ENCODE data around the gene EOLA1. TPM values are rescaled to one million over a fixed set of nuclear protein-coding genes. Genes with fewer than 3 reads are reported as not detected.

Gene EOLA1
- total RNA-seq, 1 donor from 2014 or later, result 35.5 TPM

Other genes starting within 250 kb of the EOLA1 start
- 46.6 and 48.9 TPM in 2 replicates for gene IDS, start 35.7 kb upstream of the EOLA1 start, total RNA-seq
- gene HSFX3, start 8.9 kb downstream of the EOLA1 start, total RNA-seq, result not detected in 2 replicates
- not detected in 2 replicates for gene MAGEA9B, start 46.4 kb downstream of the EOLA1 start, total RNA-seq
- gene HSFX2, start 54.3 kb downstream of the EOLA1 start, total RNA-seq, result 0.41 TPM in 1 of 2 replicates, not detected in the other
- 18.7 and 25.5 TPM in 2 replicates for gene TMEM185A, start 90.8 kb downstream of the EOLA1 start, total RNA-seq
- gene MAGEA11, start 171.0 kb downstream of the EOLA1 start, total RNA-seq, result not detected in 2 replicates
- gene HSFX1, start 233.1 kb downstream of the EOLA1 start, total RNA-seq, result 0.49 and 1.2 TPM in 2 replicates
- gene MAGEA9, start 240.9 kb downstream of the EOLA1 start, total RNA-seq, result not detected in 2 replicates

All from activated T-helper 1 cell treated with anti-CD3 and anti-CD28 coated beads, Interleukin-12 subunit alpha, Interleukin-12 subunit beta, Interleukin-2, Interleukin-4 antibody, amounts not matched to agents 30 ng/mL and 10 ng/mL and 1 ng/mL, durations not matched to agents 14 hours and 24 hours and 36 hours (primary cell).